ENCODE data around the gene MATN1.

MATN1 gene

GRCh38 chr1:30764939-30765555 is 41.7 kb upstream of the MATN1 start:
- TF ChIP-seq CTCF (IDR thresholded peaks at IDR 0.05; ENCODE audit: low read depth, low read length): no peak
- no peak overlapping the region for H3K4me3 ChIP-seq (ENCODE audit: low read depth, low read length)

GRCh38 chr1:30764396-30764795 is 41.0 kb upstream of the MATN1 start:
- H3K4me3 ChIP-seq (ENCODE audit: low read depth, low read length): no peak overlapping the region
- no peak for TF ChIP-seq CTCF (IDR thresholded peaks at IDR 0.05; ENCODE audit: low read depth, low read length)

GRCh38 chr1:30763651-30764248 is 40.4 kb upstream of the MATN1 start:
- H3K4me3 ChIP-seq (ENCODE audit: low read depth, low read length): no peak overlapping the region
- no peak for TF ChIP-seq CTCF (IDR thresholded peaks at IDR 0.05; ENCODE audit: low read depth, low read length)

DNA sequence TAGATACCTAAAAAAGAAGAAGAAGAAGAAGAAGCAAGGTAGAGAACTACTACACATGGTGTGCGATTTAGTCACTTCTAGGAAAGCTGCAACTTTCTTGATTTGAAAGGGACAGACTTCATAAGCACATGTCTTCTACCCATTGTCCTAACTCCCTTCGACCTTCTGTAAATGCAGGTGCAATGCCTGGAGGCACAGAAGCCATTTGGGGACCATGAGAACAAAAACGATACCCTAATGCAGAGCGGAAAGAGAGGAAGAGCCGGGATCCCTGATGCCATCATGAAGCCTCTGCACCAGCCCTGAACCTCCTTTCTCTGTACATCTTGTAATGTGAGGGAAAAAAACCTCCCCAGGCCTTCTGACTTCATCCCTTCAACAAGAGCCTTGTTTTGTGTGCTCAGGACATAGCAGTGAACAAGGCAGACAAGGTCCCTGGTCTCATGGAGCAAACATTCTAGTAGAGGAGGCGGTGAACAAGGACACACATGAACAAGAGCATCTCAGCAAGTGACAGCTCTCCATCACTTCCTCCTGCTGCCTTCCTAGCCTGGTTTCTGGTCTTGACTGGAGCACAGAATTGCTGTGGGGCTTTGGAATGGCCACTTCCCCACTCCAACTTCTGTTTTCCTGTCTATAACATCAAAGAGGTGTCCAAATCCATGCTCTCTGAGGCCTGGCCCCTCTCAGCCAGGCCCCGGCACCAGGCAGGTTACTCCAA is 39.7 kb upstream of the MATN1 start:
- TF ChIP-seq CTCF (IDR thresholded peaks at IDR 0.05; ENCODE audit: low read depth, low read length): no peak
- H3K4me3 ChIP-seq (ENCODE audit: low read depth, low read length): no peak overlapping the region

GRCh38 chr1:30762152-30762929 is 39.0 kb upstream of the MATN1 start:
- no peak for TF ChIP-seq CTCF (IDR thresholded peaks at IDR 0.05; ENCODE audit: low read depth, low read length)
- no peak overlapping the region for H3K4me3 ChIP-seq (ENCODE audit: low read depth, low read length)

GRCh38 chr1:30761381-30762151 is 38.2 kb upstream of the MATN1 start:
- H3K4me3 ChIP-seq (ENCODE audit: low read depth, low read length): no peak overlapping the region
- TF ChIP-seq CTCF (IDR thresholded peaks at IDR 0.05; ENCODE audit: low read depth, low read length): no peak
